ENCODE measurements around the gene LRGUK. TPM values are rescaled to one million over a fixed set of nuclear protein-coding genes. Genes with fewer than 3 reads are reported as not detected.

Gene LRGUK
- total and polyA plus RNA-seq, 2 donors (not counting 1 experiment from before 2014, with no cell fraction given), result 0.27 to 0.49 TPM

GRCh38 chr7:134140889-134141867 lies 14.0 kb downstream of the LRGUK start:
- no peaks in the 10 kb centered on the region for H3K36me3 ChIP-seq (replicated peaks in 1 of 2; ENCODE audit: control extremely low read depth in 1 of 2, control insufficient read depth in 1 of 2, extremely low read depth in 1 of 2, insufficient read depth in 2 of 2, low read length in 1 of 2)
- Mint-ChIP-seq H3K27ac (no peak overlapping the region), H3K27me3 (no peaks in the 10 kb centered on the region), H3K4me3 (no peak overlapping the region), H3K9me3 (ENCODE audit: insufficient read depth) (no peaks in the 10 kb centered on the region), H3K4me1 (peaks cover 2% of the 10 kb centered on the region)
- DNase-seq, result peak; percentile 63
- H3K4me3 ChIP-seq (ENCODE audit: control extremely low read depth in 1 of 5, extremely low read depth in 1 of 5, insufficient read depth in 1 of 5, low read depth in 2 of 5, low read length in 4 of 5), result no peak overlapping the region
- H3K9me3 ChIP-seq (ENCODE audit: control extremely low read depth in 1 of 3, control insufficient read depth in 2 of 3, insufficient read depth in 1 of 3, low read length in 2 of 3), result no peaks in the 10 kb centered on the region
- intact Hi-C loops (cut with micrococcal nuclease), result loop anchor here (1.0 to 5.0 kb wide), 2 partner anchors 186 to 217 kb away; no protein-coding TSS in a partner anchor
- H3K9ac ChIP-seq (ENCODE audit: low read length), result no peak overlapping the region
- H3K79me2 ChIP-seq (ENCODE audit: control insufficient read depth, insufficient read depth, low read length), result no peaks in the 10 kb centered on the region
- WGBS (ENCODE audit: insufficient coverage), result 57% methylated on average over 16 of the region's 18 CpGs
- ChIA-PET POLR2A (no interaction called here), CTCF (interaction anchor here (0.6 to 2.1 kb wide), 28 partner anchors 9 to 1822 kb away, joined by 3 to 21 read pairs (median 4); partner anchors contain the start of genes LRGUK and SLC35B4)
- TF ChIP-seq CTCF (IDR thresholded peaks at IDR 0.05), result peak; percentile 95
- TF ChIP-seq EZH2 (IDR thresholded peaks at IDR 0.05; ENCODE audit: borderline replicate concordance, insufficient read depth, low read depth, low read length, poor library complexity, severe bottlenecking), result no peak
- no peak overlapping the region for H3K27ac ChIP-seq (ENCODE audit: low read length in 2 of 2)
- peak; percentile 93 for ATAC-seq (ENCODE audit: low read depth)
- peaks cover 0 to 4% of the 10 kb centered on the region in 2 donors for H3K4me1 ChIP-seq (ENCODE audit: control insufficient read depth in 2 of 2, insufficient read depth in 2 of 2, low read length in 2 of 2)
- H4K20me1 ChIP-seq (ENCODE audit: control insufficient read depth, insufficient read depth, low read length, poor library complexity, severe bottlenecking), result no peaks in the 10 kb centered on the region
- H3K4me2 ChIP-seq (replicated peaks; ENCODE audit: low read depth, low read length, poor library complexity, severe bottlenecking), result peak overlapping the region; percentile 44
- no peak overlapping the region for H2AFZ ChIP-seq (ENCODE audit: insufficient read depth, low read depth, low read length, poor library complexity, severe bottlenecking)
- no peaks in the 10 kb centered on the region for H3K27me3 ChIP-seq (replicated peaks in 1 of 4; ENCODE audit: control extremely low read depth in 1 of 4, control insufficient read depth in 3 of 4, insufficient read depth in 4 of 4, low read length in 3 of 4)

GRCh38 chr7:134141868-134142264 lies 14.7 kb downstream of the LRGUK start:
- WGBS (ENCODE audit: insufficient coverage), result 100% methylated on average over 2 of the region's 5 CpGs
- Histone ChIP-seq H3K9ac (ENCODE audit: low read length) (no peak overlapping the region), H3K4me2 (replicated peaks; ENCODE audit: low read depth, low read length, poor library complexity, severe bottlenecking) (no peak overlapping the region), H3K4me3 (ENCODE audit: control extremely low read depth in 1 of 5, extremely low read depth in 1 of 5, insufficient read depth in 1 of 5, low read depth in 2 of 5, low read length in 4 of 5) (no peak overlapping the region), H4K20me1 (ENCODE audit: control insufficient read depth, insufficient read depth, low read length, poor library complexity, severe bottlenecking) (no peaks in the 10 kb centered on the region), H3K9me3 (ENCODE audit: control extremely low read depth in 1 of 3, control insufficient read depth in 2 of 3, insufficient read depth in 1 of 3, low read length in 2 of 3) (no peaks in the 10 kb centered on the region), H3K4me1 (ENCODE audit: control insufficient read depth in 2 of 2, insufficient read depth in 2 of 2, low read length in 2 of 2) (peaks cover 0 to 4% of the 10 kb centered on the region in 2 donors), H3K27me3 (replicated peaks in 1 of 4; ENCODE audit: control extremely low read depth in 1 of 4, control insufficient read depth in 3 of 4, insufficient read depth in 4 of 4, low read length in 3 of 4) (no peaks in the 10 kb centered on the region), H2AFZ (ENCODE audit: insufficient read depth, low read depth, low read length, poor library complexity, severe bottlenecking) (no peak overlapping the region), H3K36me3 (replicated peaks in 1 of 2; ENCODE audit: control extremely low read depth in 1 of 2, control insufficient read depth in 1 of 2, extremely low read depth in 1 of 2, insufficient read depth in 2 of 2, low read length in 1 of 2) (no peaks in the 10 kb centered on the region), H3K27ac (ENCODE audit: low read length in 2 of 2) (no peak overlapping the region), H3K79me2 (ENCODE audit: control insufficient read depth, insufficient read depth, low read length) (no peaks in the 10 kb centered on the region)
- Mint-ChIP-seq H3K27ac (no peak overlapping the region), H3K9me3 (ENCODE audit: insufficient read depth) (no peaks in the 10 kb centered on the region), H3K4me3 (no peak overlapping the region), H3K27me3 (no peaks in the 10 kb centered on the region), H3K4me1 (peaks cover 2% of the 10 kb centered on the region)
- DNase-seq (no peak), ATAC-seq (ENCODE audit: low read depth) (no peak)
- intact Hi-C loops (cut with micrococcal nuclease), result loop anchor here (1.0 to 5.0 kb wide), 2 partner anchors 185 to 216 kb away; no protein-coding TSS in a partner anchor
- CTCF ChIA-PET, result interaction anchor here (0.6 to 2.1 kb wide), 23 partner anchors 8 to 1823 kb away, joined by 3 to 21 read pairs (median 6); partner anchors contain the start of genes LRGUK and SLC35B4
- TF ChIP-seq CTCF (IDR thresholded peaks at IDR 0.05), result no peak
- no peak for TF ChIP-seq EZH2 (IDR thresholded peaks at IDR 0.05; ENCODE audit: borderline replicate concordance, insufficient read depth, low read depth, low read length, poor library complexity, severe bottlenecking)
- POLR2A ChIA-PET, result no interaction called here
